ENCODE data around the gene IAH1.

GRCh38 chr2:9460441-9461017 lies 13.8 kb upstream of the IAH1 start:
- TF ChIP-seq, protein P1, sequence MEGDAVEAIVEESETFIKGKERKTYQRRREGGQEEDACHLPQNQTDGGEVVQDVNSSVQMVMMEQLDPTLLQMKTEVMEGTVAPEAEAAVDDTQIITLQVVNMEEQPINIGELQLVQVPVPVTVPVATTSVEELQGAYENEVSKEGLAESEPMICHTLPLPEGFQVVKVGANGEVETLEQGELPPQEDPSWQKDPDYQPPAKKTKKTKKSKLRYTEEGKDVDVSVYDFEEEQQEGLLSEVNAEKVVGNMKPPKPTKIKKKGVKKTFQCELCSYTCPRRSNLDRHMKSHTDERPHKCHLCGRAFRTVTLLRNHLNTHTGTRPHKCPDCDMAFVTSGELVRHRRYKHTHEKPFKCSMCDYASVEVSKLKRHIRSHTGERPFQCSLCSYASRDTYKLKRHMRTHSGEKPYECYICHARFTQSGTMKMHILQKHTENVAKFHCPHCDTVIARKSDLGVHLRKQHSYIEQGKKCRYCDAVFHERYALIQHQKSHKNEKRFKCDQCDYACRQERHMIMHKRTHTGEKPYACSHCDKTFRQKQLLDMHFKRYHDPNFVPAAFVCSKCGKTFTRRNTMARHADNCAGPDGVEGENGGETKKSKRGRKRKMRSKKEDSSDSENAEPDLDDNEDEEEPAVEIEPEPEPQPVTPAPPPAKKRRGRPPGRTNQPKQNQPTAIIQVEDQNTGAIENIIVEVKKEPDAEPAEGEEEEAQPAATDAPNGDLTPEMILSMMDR (IDR thresholded peaks at IDR 0.05; ENCODE audit: low read length): no peak
- TF ChIP-seq EZH2 (optimal IDR thresholded peaks at IDR 0.05; ENCODE audit: low read depth, low read length): no peak

All from MM.1S (cell line).